NCI-H1417 (cell line): Measurements from ENCODE around the gene VGLL4.

ENCODE experiments used
- DNase-seq, 3 experiments: peaks; one replicate each; lab custom pipeline; 2025; lab: John Stamatoyannopoulos, UW

VGLL4 gene

GRCh38 chr3:11629716-11630115 is 14.0 kb downstream of the VGLL4 start:
- no peak for DNase-seq

GRCh38 chr3:11627612-11628011 is 16.1 kb downstream of the VGLL4 start:
- no peak for DNase-seq

GRCh38 chr3:11626084-11626463 is 17.6 kb downstream of the VGLL4 start:
- no peak for DNase-seq

- DNase-seq: no peak
Observed at GRCh38 chr3:11625376-11626083, 18.2 kb downstream of the VGLL4 start.

- peak in 1 of 3 experiments; percentile 18 for DNase-seq
Observed at GRCh38 chr3:11624704-11625375, 18.9 kb downstream of the VGLL4 start.

- DNase-seq: no peak
Observed at GRCh38 chr3:11624161-11624560, 19.6 kb downstream of the VGLL4 start.

GRCh38 chr3:11622586-11623550 is 20.8 kb downstream of the VGLL4 start:
- DNase-seq: no peak

- DNase-seq: no peak
Observed at GRCh38 chr3:11621077-11621476, 22.6 kb downstream of the VGLL4 start.

- DNase-seq: no peak
Observed at GRCh38 chr3:11619946-11620652, 23.6 kb downstream of the VGLL4 start.

GRCh38 chr3:11619461-11619860 is 24.3 kb downstream of the VGLL4 start:
- no peak for DNase-seq

GRCh38 chr3:11618904-11619303 is 24.8 kb downstream of the VGLL4 start:
- peak; percentile 7 to 55 (median 9) for DNase-seq

- no peak for DNase-seq
Observed at GRCh38 chr3:11616551-11616950, 27.2 kb downstream of the VGLL4 start.

GRCh38 chr3:11613851-11614487 is 29.7 kb downstream of the VGLL4 start:
- DNase-seq: no peak

- no peak for DNase-seq
Observed at GRCh38 chr3:11613319-11613718, 30.4 kb downstream of the VGLL4 start.

- DNase-seq: no peak
Observed at GRCh38 chr3:11612515-11613188, 31.1 kb downstream of the VGLL4 start.

- no peak for DNase-seq
Observed at GRCh38 chr3:11611341-11611799, 32.3 kb downstream of the VGLL4 start.

GRCh38 chr3:11610700-11611275 is 32.9 kb downstream of the VGLL4 start:
- no peak for DNase-seq

GRCh38 chr3:11610044-11610671 is 33.6 kb downstream of the VGLL4 start:
- DNase-seq: no peak

GRCh38 chr3:11609481-11609880 is 34.2 kb downstream of the VGLL4 start:
- DNase-seq: no peak

GRCh38 chr3:11607816-11608215 is 35.9 kb downstream of the VGLL4 start:
- no peak for DNase-seq
